IMR-90 (cell line): ENCODE measurements around the gene TOP2A. TPM values are rescaled to one million over a fixed set of nuclear protein-coding genes. Genes with fewer than 3 reads are reported as not detected.

Experiments used
- ATAC-seq: fragments of 200-7000 bp; cut with Tn5 transposase; 2 replicates; pipeline ENCODE4 v1.9.1; 2020; ENCODE audit warnings: low read depth, mild to moderate bottlenecking, moderate library complexity
- BruUV-seq: library from RNA; stranded (reverse); fragments of 400-500 nt; replicated peaks from 2 replicates; lab custom pipeline; 2021; lab: Mats Ljungman, UMichigan
- CTCF ChIA-PET: fragments of 300-600 bp; formaldehyde crosslinking; extraction: SDS; loops from one replicate; lab custom pipeline; 2021; ENCODE audit warnings: antibody characterized with exemption; lab: Yijun Ruan, JAX
- POLR2A ChIA-PET: fragments of 300-600 bp; sonication (Branson Sonifier 250); formaldehyde crosslinking; loops from one replicate; lab custom pipeline; 2022; ENCODE audit warnings: antibody characterized with exemption; ENCODE audit not compliant: unreplicated experiment; lab: Charles Lee
- DNase-seq: peaks from one replicate; pipeline ENCODE4 v3.0.0; 2013
- H2AFZ ChIP-seq: replicated peaks from 2 replicates; pipeline ENCODE3; 2013; ENCODE audit warnings: low read length, mild to moderate bottlenecking; ENCODE audit not compliant: poor library complexity
- H2AK5ac ChIP-seq: 2 replicates; pipeline ENCODE4 v1.6.1; 2013; ENCODE audit warnings: low read depth, low read length, inconsistent platforms
- H2AK9ac ChIP-seq: replicated peaks from 2 replicates; pipeline ENCODE3; 2013; ENCODE audit warnings: mild to moderate bottlenecking, low read depth, low read length, moderate library complexity; ENCODE audit not compliant: poor library complexity
- H2BK120ac ChIP-seq: 2 replicates; pipeline ENCODE4 v1.6.1; 2013; ENCODE audit warnings: low read depth, low read length, inconsistent platforms
- H2BK15ac ChIP-seq: 3 replicates; pipeline ENCODE4 v1.6.1; 2013; ENCODE audit warnings: low read depth, low read length, inconsistent platforms
- H2BK20ac ChIP-seq: 2 replicates; pipeline ENCODE4 v1.6.1; 2013; ENCODE audit warnings: low read depth, mild to moderate bottlenecking, inconsistent platforms, low read length, moderate library complexity
- H2BK5ac ChIP-seq: 2 replicates; pipeline ENCODE4 v1.6.1; 2013; ENCODE audit warnings: mild to moderate bottlenecking, low read depth, low read length, inconsistent platforms; ENCODE audit not compliant: poor library complexity, severe bottlenecking
- H3K14ac ChIP-seq: replicated peaks from 2 replicates; pipeline ENCODE4 v1.6.1; 2013; ENCODE audit warnings: low read depth, low read length, inconsistent platforms
- H3K18ac ChIP-seq: 2 replicates; pipeline ENCODE4 v1.6.1; 2013; ENCODE audit warnings: low read depth, low read length, control low read depth
- H3K23ac ChIP-seq: 2 replicates; pipeline ENCODE4 v1.6.1; 2013; ENCODE audit warnings: low read depth, low read length, inconsistent platforms
- H3K27ac ChIP-seq: 2 replicates; pipeline ENCODE4 v1.5.1; 2013; ENCODE audit warnings: mild to moderate bottlenecking, control low read depth, low read length; ENCODE audit not compliant: insufficient read depth
- H3K27me3 ChIP-seq: 2 replicates; pipeline ENCODE4 v1.6.1; 2013; ENCODE audit warnings: low read length; ENCODE audit not compliant: control insufficient read depth, insufficient read depth
- H3K36me3 ChIP-seq: 2 replicates; pipeline ENCODE4 v1.6.1; 2013; ENCODE audit warnings: low read length, mixed read lengths; ENCODE audit not compliant: control insufficient read depth, insufficient read depth
- H3K4ac ChIP-seq: 2 replicates; pipeline ENCODE4 v1.6.1; 2013; ENCODE audit warnings: low read depth, low read length, inconsistent platforms
- H3K4me1 ChIP-seq: 2 replicates; pipeline ENCODE4 v1.6.1; 2013; ENCODE audit warnings: low read length, mixed read lengths; ENCODE audit not compliant: control insufficient read depth, insufficient read depth
- H3K4me2 ChIP-seq: 2 replicates; pipeline ENCODE4 v1.6.1; 2013; ENCODE audit warnings: low read depth, mild to moderate bottlenecking, control low read depth, low read length, moderate library complexity
- H3K4me3 ChIP-seq: 2 replicates; pipeline ENCODE4 v1.5.1; 2013; ENCODE audit warnings: low read depth, mild to moderate bottlenecking, control low read depth, low read length, moderate library complexity; ENCODE audit not compliant: insufficient read depth
- H3K56ac ChIP-seq: 2 replicates; pipeline ENCODE4 v1.6.1; 2013; ENCODE audit warnings: low read length, inconsistent platforms; ENCODE audit not compliant: insufficient read depth; ENCODE audit errors: extremely low read depth
- H3K79me1 ChIP-seq, 2 experiments: 2 replicates each; pipeline ENCODE4 v1.6.1; 2013; ENCODE audit warnings: low read length in 2 of 2, inconsistent platforms in 1 of 2, low read depth in 1 of 2
- H3K9ac ChIP-seq: 2 replicates; pipeline ENCODE4 v1.6.1; 2013; ENCODE audit warnings: low read depth, low read length, control low read depth
- H3K9me1 ChIP-seq: 2 replicates; pipeline ENCODE4 v1.6.1; 2013; ENCODE audit warnings: low read length, inconsistent platforms; ENCODE audit not compliant: insufficient read depth
- H3K9me3 ChIP-seq: 2 replicates; pipeline ENCODE4 v1.6.1; 2013; ENCODE audit warnings: low read length; ENCODE audit not compliant: control insufficient read depth, insufficient read depth
- H4K20me1 ChIP-seq: 2 replicates; pipeline ENCODE4 v1.6.1; 2013; ENCODE audit warnings: low read length, inconsistent platforms; ENCODE audit not compliant: insufficient read depth
- H4K5ac ChIP-seq: 2 replicates; pipeline ENCODE4 v1.6.1; 2013; ENCODE audit warnings: mild to moderate bottlenecking, low read depth, low read length, control low read depth
- H4K8ac ChIP-seq, 2 experiments: 2 replicates each; pipeline ENCODE4 v1.6.1; 2013; ENCODE audit warnings: low read depth in 2 of 2, low read length in 2 of 2, control low read depth in 1 of 2, inconsistent platforms in 1 of 2
- H4K91ac ChIP-seq: 2 replicates; pipeline ENCODE4 v1.6.1; 2013; ENCODE audit warnings: low read depth, low read length, inconsistent platforms; ENCODE audit not compliant: insufficient read depth
- CHD1 ChIP-seq: IDR thresholded peaks from 2 replicates; pipeline ENCODE4 v1.6.1; 2012; ENCODE audit warnings: low read depth, low read length, improper control_type of control experiment
- MAZ ChIP-seq: IDR thresholded peaks from 2 replicates; pipeline ENCODE4 v1.6.1; 2012; ENCODE audit warnings: low read depth, mild to moderate bottlenecking, low read length, improper control_type of control experiment, moderate library complexity, borderline replicate concordance
- WGBS, 2 experiments: methylation state at CpG; one replicate each; pipeline versions ENCODE4 v1.1.5 to v1.1.7; 2013; ENCODE audit warnings: missing lambda C conversion rate in 2 of 2; ENCODE audit not compliant: insufficient read length in 1 of 2; ENCODE audit errors: extremely low coverage in 2 of 2; 5-methylcytosine and 5-hydroxymethylcytosine counted together
- dilution Hi-C: fragments of 300-500 bp; cut with HindIII; formaldehyde crosslinking; loops from one replicate; pipeline ENCODE4 v1.14.3; 2018; ENCODE audit warnings: low sequenced_read_pairs; ENCODE audit not compliant: unreplicated experiment
- in situ Hi-C: fragments of 300-500 bp; cut with MboI; formaldehyde crosslinking; loops from 3 replicates; pipeline ENCODE4 v1.14.3; 2019; ENCODE audit warnings: low sequenced_read_pairs, inconsistent platforms, mixed read lengths
- intact Hi-C: fragments of 100-400 bp; cut with micrococcal nuclease; formaldehyde crosslinking; loops from 2 replicates; pipeline ENCODE4 v1.10.0; 2022
- polyA plus RNA-seq, 3 experiments: library from polyadenylated mRNA; depleted of rRNA; stranded (reverse); fragments of >200 nt; gene quantifications; 2 replicates each; pipeline ENCODE4 v1.2.3, GENCODE V29; 2012; ENCODE audit warnings: low replicate concordance in 1 of 3
- total RNA-seq: library from RNA; depleted of rRNA; stranded (reverse); fragments of >200 nt; gene quantifications from 2 replicates; pipeline ENCODE4 v1.2.3, GENCODE V29; 2012

TOP2A gene
- total and polyA plus RNA-seq, 2 of the 4 experiments (the other 2 are of a cell fraction) = 43.4 to 68.5 TPM

- Histone ChIP-seq H4K20me1 (peaks cover 22% of the 10 kb centered on the region), H2AFZ (no peak overlapping the region), H2AK9ac (peak overlapping the region; percentile 65), H3K36me3 (peaks cover 18% of the 10 kb centered on the region), H3K18ac (no peak overlapping the region), H4K91ac (0 out of 2 replicates have a peak overlapping the region, but pooled peaks have one; percentile 20), H2BK5ac (peak overlapping the region; percentile 12), H2AK5ac (no peak overlapping the region; the same call in 1 of the 2 replicates), H3K4me1 (peaks cover 15% of the 10 kb centered on the region), H2BK20ac (no peak overlapping the region; the same call in 1 of the 2 replicates), H3K27ac (peak overlapping the region; percentile 36; the same call in 1 of the 2 replicates), H3K27me3 (no peaks in the 10 kb centered on the region), H3K4me3 (no peak overlapping the region), H3K56ac (no peak overlapping the region), H3K9me1 (peaks cover 25% of the 10 kb centered on the region), H2BK120ac (no peak overlapping the region), H2BK15ac (no peak overlapping the region), H4K5ac (no peak overlapping the region), H3K9me3 (no peaks in the 10 kb centered on the region), H3K9ac (no peak overlapping the region), H3K23ac (no peak overlapping the region), H3K79me1 (peaks cover 0 to 14% of the 10 kb centered on the region in 2 experiments; a peak in 2 of 4 replicates), H4K8ac (no peak overlapping the region), H3K14ac (peak overlapping the region; percentile 41; the same call in 1 of the 2 replicates), H3K4ac (no peak overlapping the region; the same call in 1 of the 2 replicates), H3K4me2 (no peak overlapping the region)
- peak; percentile 4; the same call in 1 of the 2 replicates for TF ChIP-seq MAZ
- TF ChIP-seq CHD1 = no peak
- ATAC-seq (peak; percentile 0; the same call in 1 of the 2 replicates), DNase-seq (no peak)
- intact Hi-C loops (no loop called here), in situ Hi-C loops (no loop called here), dilution Hi-C loops (no loop called here)
- ChIA-PET CTCF (interaction anchor here (0.5 to 1.5 kb wide), 2 partner anchors 95 to 880 kb away, joined by 3 to 4 read pairs; no protein-coding TSS in a partner anchor), POLR2A (interaction anchor here (0.7 kb wide), 1 partner anchor 9 kb away, joined by 3 read pairs; no protein-coding TSS in a partner anchor)
- WGBS, 2 experiments = 85% methylated on average over 2 of the region's 9 CpGs; no CpG with 5 or more reads in 1 of the 2 experiments
- BruUV-seq = no TSS peak
Observed at GRCh38 chr17:40462343-40463121, 44.8 kb upstream of the TOP2A start.
